Activated T-helper 2 cell treated with anti-CD3 and anti-CD28 coated beads, Interferon-gamma antibody, Interleukin-2, Interleukin-4, amounts not matched to agents 10 μg/mL and 5 μg/mL and 100 μg/mL, durations not matched to agents 14 hours and 24 hours and 36 hours (primary cell): ENCODE results near the gene FRG2. TPM values are rescaled to one million over a fixed set of nuclear protein-coding genes. Genes with fewer than 3 reads are reported as not detected.
"Not testable (repeated sequence)": the region's sequence is repeated elsewhere in the genome, so short reads cannot be mapped to it uniquely, and the experiment has no call there.

ENCODE experiments used
- DNase-seq: peaks from one replicate; pipeline ENCODE4 v3.0.0; 2021; ENCODE audit warnings: low spot score
- H3K27ac Mint-ChIP-seq: one replicate; pipeline ENCODE4 v1.8.0; 2021; ENCODE audit warnings: mixed read lengths
- H3K27me3 Mint-ChIP-seq: one replicate; pipeline ENCODE4 v1.8.0; 2021; ENCODE audit warnings: low read depth, mixed read lengths
- H3K36me3 Mint-ChIP-seq: one replicate; pipeline ENCODE4 v1.8.0; 2021; ENCODE audit warnings: low read depth, mixed read lengths
- H3K4me1 Mint-ChIP-seq: one replicate; pipeline ENCODE4 v1.8.0; 2021; ENCODE audit warnings: low read depth, mixed read lengths
- H3K4me3 Mint-ChIP-seq: one replicate; pipeline ENCODE4 v1.8.0; 2021; ENCODE audit warnings: low read depth, mild to moderate bottlenecking, moderate library complexity, mixed read lengths
- H3K9me3 Mint-ChIP-seq: one replicate; pipeline ENCODE4 v1.8.0; 2021; ENCODE audit warnings: mixed read lengths
- intact Hi-C: fragments of 100-400 bp; cut with micrococcal nuclease; formaldehyde crosslinking; loops from one replicate; pipeline ENCODE4 v1.15.1; 2023
- total RNA-seq: library from RNA; stranded (reverse); gene quantifications from 2 replicates; pipeline ENCODE4 v1.2.3, GENCODE V29; 2022

FRG2 gene
- total RNA-seq, 1 donor from 2014 or later: not detected

DNA sequence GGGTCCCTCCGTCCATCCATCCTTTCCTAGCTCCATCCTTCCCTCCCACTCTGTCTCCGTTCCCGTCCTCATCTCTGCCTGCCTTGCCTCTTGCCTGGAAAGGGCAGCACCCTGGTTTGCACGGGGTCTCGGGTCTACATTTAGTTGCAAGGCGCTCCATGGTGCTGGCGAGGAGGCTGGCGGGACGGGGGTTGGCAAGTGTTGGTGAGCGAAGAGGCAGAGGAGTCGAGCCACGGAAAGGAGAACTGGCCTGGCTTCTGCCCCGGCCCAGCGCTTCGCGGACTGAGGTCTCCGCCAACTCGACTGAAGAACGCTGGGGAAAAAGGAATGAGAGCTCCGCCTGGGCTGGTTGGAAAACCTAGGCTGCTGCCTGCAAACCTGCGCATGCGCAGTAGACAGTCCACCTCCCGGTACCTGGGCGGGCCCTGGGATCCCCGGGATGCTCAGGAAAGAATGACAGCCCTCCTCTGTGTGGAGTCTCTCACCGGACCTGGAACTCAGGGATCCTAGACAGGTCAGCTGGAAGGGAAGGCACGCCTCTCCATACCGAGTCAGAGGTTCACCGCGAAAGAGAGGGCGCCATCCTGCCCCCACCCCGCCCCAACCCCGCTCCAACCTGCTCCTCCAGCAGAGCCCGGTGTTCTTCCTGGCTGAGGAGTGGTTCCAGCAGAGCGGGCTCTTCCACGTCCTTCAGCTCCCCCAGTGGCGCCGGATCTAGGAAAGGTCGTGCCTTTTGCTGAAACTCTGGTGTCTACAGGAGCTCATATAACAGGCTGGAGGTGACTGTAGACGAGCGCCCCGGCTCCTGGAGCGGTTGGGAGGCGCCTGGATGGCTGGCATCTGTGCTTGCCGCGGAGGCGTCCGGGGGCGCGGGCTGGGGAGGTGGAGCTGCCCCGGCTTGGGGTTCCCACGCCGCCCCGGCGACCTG is 6.0 kb downstream of the FRG2 start:
- Mint-ChIP-seq H3K27ac (no peak overlapping the region), H3K27me3 (peaks cover 47% of the 10 kb centered on the region), H3K4me3 (peak overlapping the region; percentile 52), H3K4me1 (peaks cover 11% of the 10 kb centered on the region), H3K9me3 (no peaks in the 10 kb centered on the region), H3K36me3 (peaks cover 11% of the 10 kb centered on the region)
- intact Hi-C loops: no loop called here
- DNase-seq: no peak

DNA sequence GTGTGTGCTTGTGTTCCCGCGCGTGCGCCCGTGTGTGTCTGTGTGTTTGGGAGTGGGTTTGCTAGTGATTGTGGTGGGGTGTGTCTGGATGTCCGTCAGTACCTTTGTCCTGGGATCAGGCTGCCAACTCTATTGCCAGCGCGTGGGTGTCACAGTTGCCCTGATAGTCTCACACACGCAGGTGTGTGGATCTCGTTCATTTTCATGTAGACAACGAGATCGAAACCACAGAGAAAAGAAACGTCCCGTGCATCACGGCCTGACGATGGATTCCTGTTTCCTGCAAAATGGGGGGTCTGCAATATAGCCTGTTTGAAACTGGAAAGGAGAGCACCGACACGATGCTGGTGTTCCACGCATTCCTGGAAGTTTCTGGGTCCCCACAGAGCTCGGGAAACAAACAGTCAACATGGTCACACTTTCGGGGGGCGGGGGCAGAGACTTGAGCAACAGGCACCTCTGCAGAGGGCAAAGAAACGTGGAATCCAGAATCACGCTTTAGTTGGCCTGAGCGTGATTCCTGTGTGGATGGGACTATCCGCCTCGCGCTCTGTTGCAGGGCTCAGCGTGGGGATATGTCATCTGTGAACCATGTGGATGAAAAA is 7.1 kb downstream of the FRG2 start:
- intact Hi-C loops: not testable (repeated sequence)

DNA sequence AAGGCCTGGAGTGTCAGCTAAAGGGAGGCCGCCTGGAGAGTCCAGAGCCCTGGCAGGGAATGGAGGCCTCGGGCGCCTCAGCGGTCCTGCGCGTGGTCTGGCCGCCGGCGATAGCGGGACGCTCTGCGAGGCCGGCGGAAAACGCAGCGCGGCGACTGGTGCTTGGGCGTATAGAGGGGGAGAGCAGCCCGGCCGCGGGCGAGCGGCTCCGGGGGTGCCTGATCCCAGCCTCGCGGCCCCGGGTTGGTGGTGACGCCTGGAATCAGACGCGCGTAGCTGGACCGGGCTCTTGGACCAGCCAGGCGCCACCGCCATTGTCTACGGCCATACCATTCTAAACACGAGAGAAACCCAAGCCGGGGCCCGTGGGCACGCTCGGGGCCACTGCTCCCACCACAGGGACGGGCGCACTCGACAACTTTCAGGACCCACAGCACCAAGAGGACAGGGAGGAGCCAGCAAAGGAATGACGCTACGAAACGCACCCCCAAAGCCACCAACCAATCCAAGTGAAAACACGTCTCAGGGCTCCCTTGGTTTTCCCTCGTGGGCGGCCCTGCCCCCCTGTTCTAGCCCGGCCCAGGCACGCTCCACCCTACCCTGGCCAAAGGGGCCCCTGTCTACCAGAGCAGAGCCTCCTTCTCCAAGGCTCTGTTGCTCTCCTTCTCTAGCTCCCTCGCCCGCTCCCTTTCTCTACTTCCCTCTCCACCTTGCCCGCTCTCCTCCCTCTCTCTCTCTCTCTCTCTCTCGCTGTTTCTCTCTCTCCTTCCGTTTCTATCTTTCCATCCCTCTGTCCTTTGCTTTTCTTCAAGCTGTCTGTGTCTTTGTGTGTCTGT is 7.8 kb downstream of the FRG2 start:
- Mint-ChIP-seq H3K27ac (peak overlapping the region; percentile 70), H3K27me3 (peaks cover 56% of the 10 kb centered on the region), H3K36me3 (peaks cover 11% of the 10 kb centered on the region), H3K9me3 (no peaks in the 10 kb centered on the region), H3K4me3 (peak overlapping the region; percentile 9), H3K4me1 (peaks cover 14% of the 10 kb centered on the region)
- intact Hi-C loops: no loop called here
- no peak for DNase-seq

More for the DNA sequence above, 7.1 kb downstream of the FRG2 start:
- peaks cover 11% of the 10 kb centered on the region for H3K36me3 Mint-ChIP-seq
- peaks cover 53% of the 10 kb centered on the region for H3K27me3 Mint-ChIP-seq
- peak overlapping the region; percentile 70 for H3K27ac Mint-ChIP-seq
- H3K9me3 Mint-ChIP-seq, DNase-seq: not testable (repeated sequence)
- H3K4me1 Mint-ChIP-seq: peaks cover 11% of the 10 kb centered on the region
- H3K4me3 Mint-ChIP-seq: peak overlapping the region; percentile 9

DNA sequence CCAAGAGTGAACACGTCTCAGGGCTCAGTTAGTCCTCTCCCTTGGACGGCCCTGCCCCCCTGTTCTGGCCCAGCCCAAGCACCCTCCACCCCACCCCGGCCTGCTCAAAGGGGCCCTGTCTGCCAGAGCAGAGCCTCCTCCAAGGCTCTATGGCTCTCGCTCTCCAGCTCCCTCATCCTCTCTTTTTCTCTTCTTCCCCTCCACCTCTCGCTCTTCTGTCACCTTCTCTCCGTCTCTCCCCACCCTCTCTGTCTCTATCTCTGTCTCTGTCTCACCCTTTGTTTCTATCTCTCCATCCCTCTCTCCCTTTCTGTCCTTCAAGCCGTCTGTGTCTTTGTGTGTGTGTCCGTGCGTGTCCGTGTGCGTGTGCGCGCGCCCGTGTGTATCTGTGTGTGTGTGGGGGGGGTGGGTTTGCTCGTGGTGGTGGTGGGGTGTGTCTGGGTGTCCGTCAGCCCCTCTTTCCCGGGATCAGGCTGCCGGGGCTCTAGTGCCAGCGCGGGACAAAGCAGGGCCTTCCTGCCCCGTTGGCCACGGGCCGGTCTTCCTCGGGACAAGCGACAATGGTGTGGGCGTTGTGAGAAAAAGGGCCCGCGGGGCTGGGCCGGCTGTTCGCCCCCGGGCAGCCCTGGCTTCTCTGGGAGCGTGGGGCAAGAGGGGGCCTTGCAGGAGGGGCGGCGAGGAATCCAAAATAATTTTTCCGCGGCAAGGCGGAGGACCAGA is 8.7 kb downstream of the FRG2 start:
- H3K27me3 Mint-ChIP-seq: peaks cover 63% of the 10 kb centered on the region
- H3K9me3 Mint-ChIP-seq: no peaks in the 10 kb centered on the region
- H3K27ac Mint-ChIP-seq: no peak overlapping the region
- no peak overlapping the region for H3K4me3 Mint-ChIP-seq
- DNase-seq: no peak
- H3K4me1 Mint-ChIP-seq: peaks cover 14% of the 10 kb centered on the region
- intact Hi-C loops: no loop called here
- H3K36me3 Mint-ChIP-seq: peaks cover 11% of the 10 kb centered on the region

DNA sequence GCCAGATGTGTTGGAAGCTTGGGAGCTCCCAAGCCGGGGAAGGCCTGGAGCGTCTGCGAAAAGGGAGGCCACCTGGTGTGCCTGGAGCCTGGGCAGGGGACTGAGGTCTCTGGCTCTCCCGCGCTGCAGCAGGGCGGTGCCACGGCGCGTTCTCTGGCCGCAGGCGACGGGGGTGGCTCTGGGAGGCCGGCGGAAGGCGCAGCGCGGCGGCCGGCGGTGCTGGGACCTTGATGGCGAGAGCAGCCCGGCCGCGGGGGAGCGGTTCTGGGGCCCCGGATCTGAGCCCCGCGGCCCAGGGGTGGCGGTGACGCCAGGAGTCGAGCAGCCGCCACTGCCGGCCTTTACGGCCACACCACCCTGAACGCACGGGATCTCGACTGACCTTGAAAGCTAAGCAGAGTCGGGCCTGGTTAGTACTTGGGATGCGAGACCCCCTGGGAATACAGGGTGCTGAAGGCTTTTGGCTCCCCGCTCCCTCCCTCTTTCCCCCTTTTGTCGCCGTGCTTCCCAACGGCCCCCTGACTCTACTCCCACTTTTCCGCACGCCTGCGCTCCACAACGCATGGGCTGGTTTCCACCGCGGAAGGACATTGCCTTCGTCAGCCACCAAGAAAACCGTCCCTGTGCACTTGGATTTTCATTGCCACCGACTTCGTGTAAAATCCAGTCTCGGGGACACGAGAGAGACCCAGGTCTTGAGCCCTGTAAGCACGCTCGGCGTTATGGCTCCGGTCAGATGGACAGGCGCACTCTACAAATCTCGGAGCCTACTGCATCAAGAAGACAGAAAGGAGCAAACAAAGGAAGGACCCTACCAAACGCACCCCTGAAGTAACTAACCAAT is 9.5 kb downstream of the FRG2 start:
- intact Hi-C loops: no loop called here
- H3K27me3 Mint-ChIP-seq: peaks cover 68% of the 10 kb centered on the region

DNA sequence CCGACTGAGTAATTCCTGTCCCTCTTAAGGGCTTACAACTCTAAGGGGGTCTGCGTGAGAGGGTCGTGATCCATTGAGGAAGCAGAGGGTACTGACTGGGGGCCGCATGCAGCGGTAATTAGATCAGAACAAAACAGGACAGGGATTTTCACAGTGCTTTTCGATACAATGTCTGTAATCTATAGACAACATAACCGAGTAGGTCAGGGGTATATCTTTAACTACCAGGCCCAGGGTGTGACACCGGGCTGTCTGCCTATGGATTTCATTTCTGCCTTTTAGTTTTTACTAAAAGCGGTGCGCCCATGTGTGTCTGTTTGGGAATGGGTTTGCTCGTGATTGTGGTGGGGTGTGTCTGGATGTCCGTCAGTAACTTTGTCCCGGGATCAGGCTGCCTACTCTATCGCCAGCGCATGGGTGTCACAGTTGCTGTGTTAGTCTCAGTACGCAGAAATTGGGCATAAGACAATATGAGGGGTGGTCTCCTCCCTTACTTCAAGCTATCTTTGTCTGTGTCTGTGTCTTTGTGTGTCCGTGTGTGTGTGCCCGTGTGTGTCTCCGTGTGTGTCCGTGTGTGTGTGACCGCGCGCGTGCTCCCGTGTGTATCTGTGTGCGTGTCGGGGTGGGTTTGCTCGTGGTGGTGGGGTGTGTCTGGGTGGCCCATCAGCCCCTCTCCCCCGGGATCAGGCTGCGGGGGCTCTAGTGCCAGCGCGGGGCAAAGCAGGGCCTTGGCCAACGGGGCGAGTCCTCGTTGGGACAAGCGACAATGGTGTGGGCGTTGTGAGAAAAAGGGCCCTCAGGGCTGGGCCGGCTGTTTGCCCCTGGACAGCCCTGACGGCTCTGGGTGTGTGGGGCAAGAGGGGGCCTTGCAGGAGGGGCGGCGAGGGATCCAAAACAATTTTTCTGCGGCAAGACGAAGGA is 10.4 kb downstream of the FRG2 start:
- intact Hi-C loops: no loop called here
- H3K36me3 Mint-ChIP-seq: peaks cover 11% of the 10 kb centered on the region
- no peak for DNase-seq
- H3K9me3 Mint-ChIP-seq: no peaks in the 10 kb centered on the region
- H3K27me3 Mint-ChIP-seq: peaks cover 71% of the 10 kb centered on the region
- H3K4me1 Mint-ChIP-seq: peaks cover 12% of the 10 kb centered on the region
- H3K27ac Mint-ChIP-seq: no peak overlapping the region
- H3K4me3 Mint-ChIP-seq: no peak overlapping the region

More for the DNA sequence above, 9.5 kb downstream of the FRG2 start:
- Mint-ChIP-seq H3K9me3 (no peaks in the 10 kb centered on the region), H3K36me3 (peaks cover 11% of the 10 kb centered on the region), H3K27ac (no peak overlapping the region), H3K4me1 (peaks cover 12% of the 10 kb centered on the region), H3K4me3 (no peak overlapping the region)
- no peak for DNase-seq

DNA sequence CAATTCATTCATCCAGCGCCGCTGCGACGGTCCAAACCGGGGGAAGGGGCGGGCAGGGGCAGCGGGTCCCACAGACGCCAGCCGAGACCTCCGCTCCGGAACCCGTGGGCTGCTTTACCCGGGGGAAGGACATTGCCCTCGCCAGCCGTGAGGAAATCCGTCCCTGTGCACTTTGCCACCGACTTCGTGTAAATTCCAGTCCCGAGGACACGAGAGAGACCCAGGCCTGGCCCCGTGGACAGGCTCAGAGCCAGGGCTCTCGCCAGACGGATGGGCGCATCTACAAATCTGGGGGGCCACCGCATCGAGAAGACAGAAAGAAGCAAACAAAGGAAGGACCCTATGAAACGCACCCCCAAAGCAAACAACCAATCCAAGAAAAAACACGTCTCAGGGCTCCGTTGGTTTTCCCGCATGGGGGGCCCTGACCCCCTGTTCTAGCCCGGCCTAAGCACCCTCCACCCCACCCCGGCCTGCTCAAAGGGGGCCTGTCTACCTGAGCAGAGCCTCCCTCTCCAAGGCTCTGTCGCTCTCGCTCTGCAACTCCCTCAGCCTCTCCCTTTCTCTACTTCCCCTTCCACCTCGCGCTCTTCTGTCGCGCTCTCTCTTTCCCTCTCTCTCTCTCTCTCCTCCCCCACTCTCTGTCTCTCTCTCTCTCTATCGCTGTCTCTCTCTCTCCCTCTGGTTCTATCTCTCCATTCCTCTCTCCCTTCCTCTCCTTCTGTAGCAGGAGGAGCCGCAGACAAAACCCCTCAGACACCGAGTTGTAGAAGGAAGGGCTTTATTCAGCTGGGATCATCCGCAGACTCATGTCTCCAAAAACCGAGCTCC is 11.3 kb downstream of the FRG2 start:
- no peak overlapping the region for H3K27ac Mint-ChIP-seq
- no peak overlapping the region for H3K4me3 Mint-ChIP-seq
- peaks cover 10% of the 10 kb centered on the region for H3K36me3 Mint-ChIP-seq
- intact Hi-C loops: no loop called here
- DNase-seq: no peak
- H3K4me1 Mint-ChIP-seq: peaks cover 12% of the 10 kb centered on the region
- H3K9me3 Mint-ChIP-seq: no peaks in the 10 kb centered on the region
- H3K27me3 Mint-ChIP-seq: peaks cover 66% of the 10 kb centered on the region

DNA sequence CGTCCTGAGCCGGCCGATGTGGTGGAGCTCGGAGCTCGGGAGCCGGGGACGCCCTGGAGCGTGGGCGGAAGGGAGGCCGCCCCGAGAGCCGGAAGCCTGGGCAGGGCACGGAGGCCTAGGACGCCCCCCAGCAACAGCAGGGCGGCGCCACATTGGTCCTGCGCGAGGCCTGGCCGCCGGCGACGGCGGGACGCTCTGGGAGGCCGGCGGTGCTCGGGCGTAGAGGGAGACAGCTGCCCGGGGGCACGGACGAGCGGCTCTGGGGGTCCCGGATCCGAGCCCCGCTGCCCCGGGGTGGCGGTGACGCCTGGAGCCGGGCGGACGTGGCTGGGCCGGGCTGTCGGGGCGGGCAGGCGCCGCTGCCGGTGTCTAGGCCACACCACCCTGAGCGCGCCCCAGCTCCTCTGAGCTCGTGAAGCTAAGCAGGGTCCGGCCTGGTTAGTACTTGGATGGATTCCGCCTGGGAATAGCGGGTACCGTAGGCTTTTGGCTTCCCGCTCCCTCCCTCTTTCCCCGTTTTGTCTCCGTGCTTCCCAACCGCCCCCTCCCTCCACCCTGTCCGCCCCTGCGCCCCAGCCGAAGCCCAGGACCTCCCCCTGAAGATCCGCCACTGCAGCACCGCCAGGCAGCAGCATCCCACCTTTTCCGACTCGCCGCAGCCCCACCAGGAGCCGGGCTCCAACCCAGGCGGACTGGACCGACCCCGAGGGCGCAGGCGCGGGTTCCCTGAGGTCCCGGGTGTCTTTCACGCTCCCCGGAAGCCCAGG is 12.1 kb downstream of the FRG2 start:
- peaks cover 58% of the 10 kb centered on the region for H3K27me3 Mint-ChIP-seq
- peaks cover 8% of the 10 kb centered on the region for H3K4me1 Mint-ChIP-seq
- peaks cover 8% of the 10 kb centered on the region for H3K36me3 Mint-ChIP-seq
- DNase-seq: no peak
- no peak overlapping the region for H3K27ac Mint-ChIP-seq
- intact Hi-C loops: no loop called here
- no peaks in the 10 kb centered on the region for H3K9me3 Mint-ChIP-seq
- peak overlapping the region; percentile 2 for H3K4me3 Mint-ChIP-seq

DNA sequence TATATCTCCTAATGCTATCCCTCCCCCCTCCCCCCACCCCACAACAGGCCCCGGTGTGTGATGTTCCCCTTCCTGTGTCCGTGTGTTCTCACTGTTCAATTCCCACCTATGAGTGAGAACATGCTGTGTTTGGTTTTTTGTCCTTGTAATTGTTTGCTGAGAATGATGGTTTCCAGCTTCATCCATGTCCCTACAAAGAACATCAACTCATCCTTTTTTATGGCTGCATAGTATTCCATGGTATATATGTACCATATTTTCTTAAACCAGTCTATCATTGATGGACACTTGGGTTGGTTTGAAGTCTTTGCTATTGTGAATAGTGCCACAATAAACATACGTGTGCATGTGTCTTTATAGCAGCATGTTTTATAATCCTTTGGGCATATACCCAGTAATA is 37.1 kb downstream of the FRG2 start:
- DNase-seq, H3K4me1 Mint-ChIP-seq: not testable (repeated sequence)

DNA sequence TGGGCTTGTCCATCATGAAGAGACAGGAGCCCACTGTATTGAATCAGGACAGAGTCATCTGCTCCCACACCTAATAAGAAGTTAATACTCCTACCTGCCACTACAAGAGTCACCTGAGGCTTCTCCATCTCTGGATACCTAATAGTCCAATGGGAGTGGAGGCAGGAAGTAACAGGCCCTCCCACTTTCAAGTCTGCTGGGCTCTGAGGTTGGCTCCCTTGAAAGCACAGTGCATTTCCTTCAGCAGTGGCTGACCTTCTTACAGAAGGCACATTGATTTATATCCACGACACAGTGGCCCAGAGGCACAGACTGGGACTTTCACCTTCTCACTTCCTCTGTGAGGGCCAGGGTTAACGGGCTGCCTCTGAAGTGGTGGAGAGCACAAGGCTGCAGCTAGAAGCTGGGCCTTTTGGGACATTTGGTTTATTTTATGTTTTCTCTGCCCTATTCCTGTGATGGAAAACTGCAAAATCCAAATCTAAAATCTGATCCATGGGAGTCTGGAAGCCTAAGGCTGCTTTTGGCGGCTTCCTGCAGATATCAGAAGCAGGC is 38.1 kb downstream of the FRG2 start:
- DNase-seq: no peak
- Mint-ChIP-seq H3K27me3 (no peaks in the 10 kb centered on the region), H3K4me3 (no peak overlapping the region), H3K36me3 (no peaks in the 10 kb centered on the region), H3K9me3 (no peaks in the 10 kb centered on the region), H3K27ac (no peak overlapping the region), H3K4me1 (no peaks in the 10 kb centered on the region)
- intact Hi-C loops: no loop called here

More for the DNA sequence above, 37.1 kb downstream of the FRG2 start:
- intact Hi-C loops, H3K36me3 Mint-ChIP-seq, H3K4me3 Mint-ChIP-seq, H3K27me3 Mint-ChIP-seq, H3K9me3 Mint-ChIP-seq, H3K27ac Mint-ChIP-seq: not testable (repeated sequence)
